Measurements from ENCODE around the gene TENT4B.

Gene TENT4B

DNA sequence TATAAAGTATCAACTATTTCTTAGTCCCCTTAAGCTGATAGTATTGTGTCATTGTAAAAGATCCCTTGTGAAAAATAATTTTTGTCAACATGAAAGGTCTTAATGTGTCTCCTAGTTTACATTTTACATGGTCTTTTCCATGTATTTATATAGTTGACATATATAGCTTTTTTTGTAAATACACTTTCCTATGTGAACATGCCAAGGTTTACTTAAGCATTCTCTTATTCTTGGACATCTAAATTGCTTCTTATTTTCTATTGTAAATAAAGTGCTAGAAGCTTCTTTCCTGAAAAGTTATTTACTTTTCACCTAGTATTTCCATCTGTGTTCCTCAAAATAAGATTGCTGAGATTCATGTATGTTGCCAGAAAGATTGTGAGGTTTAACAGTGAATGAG is 29.3 kb downstream of the TENT4B start:
- H3K4me3 ChIP-seq (ENCODE audit: low read length), result no peak overlapping the region
- H3K9me3 ChIP-seq (ENCODE audit: control insufficient read depth, insufficient read depth, low read length), result no peaks in the 10 kb centered on the region
- peaks cover 63% of the 10 kb centered on the region for H3K79me2 ChIP-seq (ENCODE audit: control insufficient read depth, low read length)
- no peak overlapping the region for H3K4me2 ChIP-seq (ENCODE audit: low read length)
- no peaks in the 10 kb centered on the region for H3K4me1 ChIP-seq (ENCODE audit: control insufficient read depth, low read length)
- H4K20me1 ChIP-seq (ENCODE audit: control insufficient read depth, insufficient read depth, low read depth, low read length), result peaks cover 7% of the 10 kb centered on the region; the same call in 1 of the 2 replicates
- no peaks in the 10 kb centered on the region for H3K36me3 ChIP-seq (ENCODE audit: control insufficient read depth, low read length)
- H3F3A ChIP-seq (ENCODE audit: control insufficient read depth, insufficient read depth), result no peaks in the 10 kb centered on the region
- no peaks in the 10 kb centered on the region for H3K27me3 ChIP-seq (ENCODE audit: control insufficient read depth, low read length)
- TF ChIP-seq CTCF (IDR thresholded peaks at IDR 0.05; ENCODE audit: low read depth, low read length, poor library complexity, severe bottlenecking), result no peak
- no peak for TF ChIP-seq EZH2phosphoT487 (IDR thresholded peaks at IDR 0.05; ENCODE audit: borderline replicate concordance, low read length)
- no peak overlapping the region for H3K27ac ChIP-seq (ENCODE audit: low read depth, low read length)
- H3K9me2 ChIP-seq (replicated peaks; ENCODE audit: control insufficient read depth, low read length), result no peaks in the 10 kb centered on the region

GRCh38 chr16:50183316-50183715 is 30.2 kb downstream of the TENT4B start:
- Histone ChIP-seq H3F3A (ENCODE audit: control insufficient read depth, insufficient read depth) (no peaks in the 10 kb centered on the region), H3K4me1 (ENCODE audit: control insufficient read depth, low read length) (no peaks in the 10 kb centered on the region), H3K4me2 (ENCODE audit: low read length) (no peak overlapping the region), H3K36me3 (ENCODE audit: control insufficient read depth, low read length) (no peaks in the 10 kb centered on the region), H3K79me2 (ENCODE audit: control insufficient read depth, low read length) (peaks cover 61% of the 10 kb centered on the region), H4K20me1 (ENCODE audit: control insufficient read depth, insufficient read depth, low read depth, low read length) (peaks cover 7% of the 10 kb centered on the region; the same call in 1 of the 2 replicates), H3K9me2 (replicated peaks; ENCODE audit: control insufficient read depth, low read length) (no peaks in the 10 kb centered on the region), H3K4me3 (ENCODE audit: low read length) (no peak overlapping the region), H3K27ac (ENCODE audit: low read depth, low read length) (no peak overlapping the region), H3K9me3 (ENCODE audit: control insufficient read depth, insufficient read depth, low read length) (no peaks in the 10 kb centered on the region), H3K27me3 (ENCODE audit: control insufficient read depth, low read length) (no peaks in the 10 kb centered on the region)
- TF ChIP-seq CTCF (IDR thresholded peaks at IDR 0.05; ENCODE audit: low read depth, low read length, poor library complexity, severe bottlenecking) (no peak), EZH2phosphoT487 (IDR thresholded peaks at IDR 0.05; ENCODE audit: borderline replicate concordance, low read length) (no peak)

GRCh38 chr16:50185005-50185505 is 31.9 kb downstream of the TENT4B start:
- Histone ChIP-seq H3K36me3 (ENCODE audit: control insufficient read depth, low read length) (no peaks in the 10 kb centered on the region), H3K4me2 (ENCODE audit: low read length) (no peak overlapping the region), H3F3A (ENCODE audit: control insufficient read depth, insufficient read depth) (no peaks in the 10 kb centered on the region), H3K4me3 (ENCODE audit: low read length) (no peak overlapping the region), H3K4me1 (ENCODE audit: control insufficient read depth, low read length) (no peaks in the 10 kb centered on the region), H3K9me3 (ENCODE audit: control insufficient read depth, insufficient read depth, low read length) (no peaks in the 10 kb centered on the region), H3K27ac (ENCODE audit: low read depth, low read length) (no peak overlapping the region), H3K27me3 (ENCODE audit: control insufficient read depth, low read length) (no peaks in the 10 kb centered on the region), H4K20me1 (ENCODE audit: control insufficient read depth, insufficient read depth, low read depth, low read length) (peaks cover 7% of the 10 kb centered on the region; the same call in 1 of the 2 replicates), H3K79me2 (ENCODE audit: control insufficient read depth, low read length) (peaks cover 59% of the 10 kb centered on the region), H3K9me2 (replicated peaks; ENCODE audit: control insufficient read depth, low read length) (no peaks in the 10 kb centered on the region)
- no peak for TF ChIP-seq CTCF (IDR thresholded peaks at IDR 0.05; ENCODE audit: low read depth, low read length, poor library complexity, severe bottlenecking)
- TF ChIP-seq EZH2phosphoT487 (IDR thresholded peaks at IDR 0.05; ENCODE audit: borderline replicate concordance, low read length), result no peak
